H1 (cell line): ENCODE data around the gene BIN2. TPM values are rescaled to one million over a fixed set of nuclear protein-coding genes. Genes with fewer than 3 reads are reported as not detected.

Experiments used
- CTCF ChIA-PET: fragments of 300-600 bp; sonication (Branson Sonifier 250); formaldehyde crosslinking; loops from one replicate; lab custom pipeline; 2021; ENCODE audit not compliant: partially characterized antibody; lab: Charles Lee
- POLR2A ChIA-PET: fragments of 300-600 bp; sonication (Branson Sonifier 250); formaldehyde crosslinking; loops from one replicate; lab custom pipeline; 2021; ENCODE audit warnings: inconsistent platforms; ENCODE audit not compliant: partially characterized antibody; lab: Charles Lee
- DNase-seq, 2 experiments: peaks; one replicate each; pipeline versions ENCODE4 v3.0.0 to v3.0.0-alpha.2; 2010 to 2022; ENCODE audit warnings: low spot score in 2 of 2, low read depth in 1 of 2, mixed read lengths in 1 of 2
- FAIRE-seq: peaks from 2 replicates; lab custom pipeline; 2011; peaks lifted over from hg19 to GRCh38; lab: Jason Lieb, UNC
- H2AFZ ChIP-seq: 2 replicates; pipeline ENCODE4 v1.8.1; 2012; ENCODE audit warnings: low read length, inconsistent platforms
- H2AK5ac ChIP-seq: 2 replicates; pipeline ENCODE4 v1.6.1; 2013; ENCODE audit warnings: low read depth, low read length
- H2BK120ac ChIP-seq: replicated peaks from 2 replicates; pipeline ENCODE3; 2013; ENCODE audit warnings: low read depth, low read length, inconsistent platforms
- H2BK12ac ChIP-seq: 2 replicates; pipeline ENCODE4 v1.6.1; 2013; ENCODE audit warnings: low read depth, low read length
- H2BK15ac ChIP-seq: 2 replicates; pipeline ENCODE4 v1.6.1; 2013; ENCODE audit warnings: low read length
- H2BK20ac ChIP-seq: 2 replicates; pipeline ENCODE4 v1.6.1; 2013; ENCODE audit warnings: low read length
- H2BK5ac ChIP-seq: 2 replicates; pipeline ENCODE4 v1.6.1; 2013; ENCODE audit warnings: low read depth, low read length
- H3K14ac ChIP-seq: 2 replicates; pipeline ENCODE4 v1.6.1; 2013; ENCODE audit warnings: inconsistent platforms; ENCODE audit not compliant: insufficient read length
- H3K18ac ChIP-seq: 2 replicates; pipeline ENCODE4 v1.6.1; 2013; ENCODE audit warnings: low read length; ENCODE audit errors: extremely low read depth
- H3K23ac ChIP-seq: 2 replicates; pipeline ENCODE4 v1.6.1; 2013; ENCODE audit warnings: inconsistent platforms; ENCODE audit not compliant: insufficient read length
- H3K23me2 ChIP-seq: 2 replicates; pipeline ENCODE4 v1.6.1; 2013; ENCODE audit warnings: low read depth, low read length
- H3K27ac ChIP-seq: 2 replicates; pipeline ENCODE4 v1.6.1; 2011; ENCODE audit warnings: low read depth, low read length, inconsistent platforms
- H3K27me3 ChIP-seq, 4 experiments: replicated peaks in 1 of 4; 1 replicate in 1 of 4; 2 replicates in 3 of 4; pipeline versions ENCODE4 v1.6.1 to v1.8.1; 2011 to 2013; ENCODE audit warnings: low read length in 3 of 4, mild to moderate bottlenecking in 3 of 4, inconsistent platforms in 2 of 4, mixed read lengths in 2 of 4, moderate library complexity in 1 of 4; ENCODE audit not compliant: control insufficient read depth in 3 of 4, insufficient read depth in 3 of 4; ENCODE audit errors: extremely low read depth in 1 of 4
- H3K36me3 ChIP-seq, 4 experiments: 2 replicates each; pipeline versions ENCODE4 v1.6.1 to v1.8.1; 2011 to 2013; ENCODE audit warnings: mild to moderate bottlenecking in 4 of 4, low read length in 3 of 4, moderate library complexity in 2 of 4, control low read depth in 1 of 4, inconsistent platforms in 1 of 4; ENCODE audit not compliant: insufficient read depth in 4 of 4, control insufficient read depth in 2 of 4
- H3K4ac ChIP-seq: replicated peaks from 2 replicates; pipeline ENCODE3; 2013; ENCODE audit warnings: low read length, low read depth, mixed read lengths, inconsistent platforms; ENCODE audit not compliant: insufficient read length
- H3K4me1 ChIP-seq, 4 experiments: replicated peaks in 1 of 4; 1 replicate in 1 of 4; 2 replicates in 3 of 4; pipeline versions ENCODE4 v1.6.1 to v1.8.1; 2011 to 2013; ENCODE audit warnings: low read length in 3 of 4, inconsistent platforms in 2 of 4, mixed read lengths in 1 of 4; ENCODE audit not compliant: insufficient read depth in 4 of 4, control insufficient read depth in 3 of 4
- H3K4me2 ChIP-seq, 2 experiments: 2 replicates each; pipeline versions ENCODE4 v1.6.1 to v1.8.1; 2011 to 2013; ENCODE audit warnings: low read depth in 2 of 2, low read length in 2 of 2, control low read depth in 1 of 2, inconsistent platforms in 1 of 2, mild to moderate bottlenecking in 1 of 2; ENCODE audit not compliant: insufficient read depth in 1 of 2
- H3K4me3 ChIP-seq, 4 experiments: fragments of 200-600, 300-600 bp in 1 of 4; sonication (generic), shearing (Covaris generic), sonication (Bioruptor Twin) in 1 of 4; 2 replicates each; pipeline versions ENCODE4 v1.5.1 to v1.8.1; 2011 to 2016; ENCODE audit warnings: low read length in 4 of 4, low read depth in 3 of 4, control low read depth in 2 of 4, inconsistent platforms in 2 of 4, mild to moderate bottlenecking in 2 of 4, mixed read lengths in 1 of 4, moderate library complexity in 1 of 4; ENCODE audit not compliant: insufficient read depth in 2 of 4; ENCODE audit errors: extremely low read depth in 1 of 4
- H3K56ac ChIP-seq: replicated peaks from 2 replicates; pipeline ENCODE3; 2013; ENCODE audit warnings: low read depth, mild to moderate bottlenecking, mixed read lengths, low read length, inconsistent platforms; ENCODE audit not compliant: insufficient read length
- H3K79me1 ChIP-seq: 2 replicates; pipeline ENCODE4 v1.6.1; 2013; ENCODE audit warnings: low read depth, low read length, control low read depth
- H3K79me2 ChIP-seq, 2 experiments: 2 replicates each; pipeline versions ENCODE4 v1.6.1 to v1.8.1; 2012 to 2013; ENCODE audit warnings: low read length in 2 of 2, mild to moderate bottlenecking in 2 of 2, inconsistent platforms in 1 of 2; ENCODE audit not compliant: insufficient read depth in 2 of 2, control insufficient read depth in 1 of 2
- H3K9ac ChIP-seq, 4 experiments: replicated peaks in 1 of 4; 1 replicate in 1 of 4; 2 replicates in 3 of 4; pipeline versions ENCODE4 v1.6.1 to v1.8.1; 2011 to 2013; ENCODE audit warnings: low read depth in 3 of 4, low read length in 3 of 4, control low read depth in 2 of 4, mild to moderate bottlenecking in 2 of 4, moderate library complexity in 2 of 4, inconsistent platforms in 1 of 4; ENCODE audit errors: extremely low read depth in 1 of 4
- H3K9me3 ChIP-seq, 2 experiments: 2 replicates each; pipeline versions ENCODE4 v1.6.1 to v1.8.1; 2012 to 2013; ENCODE audit warnings: mild to moderate bottlenecking in 2 of 2, moderate library complexity in 2 of 2, control low read depth in 1 of 2, inconsistent platforms in 1 of 2, low read depth in 1 of 2, low read length in 1 of 2, mixed read lengths in 1 of 2; ENCODE audit not compliant: insufficient read depth in 2 of 2
- H4K20me1 ChIP-seq, 2 experiments: replicated peaks in 1 of 2; 2 replicates each; pipeline versions ENCODE3 to v1.8.1; 2011 to 2013; ENCODE audit warnings: inconsistent platforms in 2 of 2, low read length in 2 of 2, mild to moderate bottlenecking in 1 of 2; ENCODE audit not compliant: insufficient read depth in 2 of 2, control insufficient read depth in 1 of 2
- H4K5ac ChIP-seq: 2 replicates; pipeline ENCODE4 v1.6.1; 2013; ENCODE audit warnings: low read length, low read depth, mixed read lengths, inconsistent platforms; ENCODE audit not compliant: insufficient read length
- H4K8ac ChIP-seq: 2 replicates; pipeline ENCODE4 v1.8.0; 2013; ENCODE audit warnings: mild to moderate bottlenecking, moderate library complexity, low read length, inconsistent platforms; ENCODE audit not compliant: insufficient read depth; ENCODE audit errors: extremely low read depth
- H4K91ac ChIP-seq: replicated peaks from 2 replicates; pipeline ENCODE3; 2013; ENCODE audit warnings: low read length, mixed read lengths, inconsistent platforms; ENCODE audit not compliant: insufficient read length
- ASH2L ChIP-seq: fragments of 200-600, 300-600 bp; sonication (generic); IDR thresholded peaks from one replicate; pipeline ENCODE4 v1.7.1; 2017; ENCODE audit warnings: low read length
- BACH1 ChIP-seq: IDR thresholded peaks from 2 replicates; pipeline ENCODE4 v1.6.1; 2012; ENCODE audit warnings: low read length, improper control_type of control experiment
- CTBP2 ChIP-seq: IDR thresholded peaks from 2 replicates; pipeline ENCODE4 v1.7.0; 2011; ENCODE audit warnings: borderline replicate concordance, mild to moderate bottlenecking, moderate library complexity, mixed read lengths, low read length; ENCODE audit not compliant: insufficient read depth, insufficient read length
- GABPA ChIP-seq: IDR thresholded peaks from 2 replicates; pipeline ENCODE4 v1.6.1; 2011; ENCODE audit warnings: mild to moderate bottlenecking, low read length, moderate library complexity, borderline replicate concordance; ENCODE audit not compliant: insufficient read depth
- POLR2A ChIP-seq, 2 experiments: IDR thresholded peaks; 1 replicate in 1 of 2; 2 replicates in 1 of 2; pipeline ENCODE4 v1.6.1; 2011; ENCODE audit warnings: low read depth in 2 of 2, low read length in 2 of 2, mild to moderate bottlenecking in 2 of 2; ENCODE audit errors: control extremely low read depth in 1 of 2
- SAP30 ChIP-seq: fragments of 300-600 bp; sonication (generic); IDR thresholded peaks from 2 replicates; pipeline ENCODE4 v1.7.1; 2012; ENCODE audit warnings: low read length, moderate library complexity, mild to moderate bottlenecking, inconsistent platforms; ENCODE audit not compliant: insufficient read depth, insufficient replicate concordance
- TCF12 ChIP-seq: IDR thresholded peaks from 2 replicates; pipeline ENCODE4 v1.6.1; 2011; ENCODE audit warnings: low read depth, mild to moderate bottlenecking, low read length
- WGBS, 2 experiments: shearing (Covaris generic) in 1 of 2; methylation state at CpG; one replicate each; pipeline versions ENCODE4 v1.1.6 to v1.1.7; 2013 to 2015; ENCODE audit warnings: low lambda C conversion rate in 2 of 2, mixed read lengths in 2 of 2, inconsistent platforms in 1 of 2, low coverage in 1 of 2, missing lambda C conversion rate in 1 of 2; ENCODE audit not compliant: insufficient replicate concordance in 2 of 2, insufficient coverage in 1 of 2, insufficient read length in 1 of 2; ENCODE audit errors: extremely low coverage in 1 of 2, missing lambda C conversion rate in 1 of 2; 5-methylcytosine and 5-hydroxymethylcytosine counted together
- polyA plus RNA-seq, 7 experiments: library from polyadenylated mRNA; depleted of rRNA in 3 of 7; stranded (reverse) in 5 of 7; unstranded in 2 of 7; fragments of >200 nt in 5 of 7; fragments of 200-250 nt in 2 of 7; gene quantifications; 1 replicate in 5 of 7; 2 replicates in 1 of 7; 4 replicates in 1 of 7; pipeline versions ENCODE4 v1.2.1 to v1.2.3, GENCODE V29; 2011 to 2013; ENCODE audit warnings: missing spikeins in 2 of 7, mixed read lengths in 2 of 7
- total RNA-seq: library from RNA; stranded (reverse); fragmentation: NEBNext Ultra II Directional; extraction: Animal tissue kit (Norgen Biotek cat#: 25700); gene quantifications from 2 replicates; pipeline ENCODE4 v1.2.1, GENCODE V29; 2021
- TF ChIP-seq, protein P1 (sequence below): IDR thresholded peaks from 2 replicates; pipeline ENCODE4 v1.6.1; 2011; ENCODE audit warnings: low read length, improper control_type of control experiment
- TF ChIP-seq, protein P2 (sequence below): IDR thresholded peaks from 2 replicates; pipeline ENCODE4 v1.6.1; 2012; ENCODE audit warnings: inconsistent platforms

The BIN2 gene
- total and polyA plus RNA-seq, 2 of the 8 experiments (the other 6 are each of a cell fraction or from before 2014, with no cell fraction given), result not detected

GRCh38 chr12:51358496-51358895 lies 34.5 kb upstream of the BIN2 start:
- H2BK5ac ChIP-seq, result no peak overlapping the region
- no peaks in the 10 kb centered on the region for H4K20me1 ChIP-seq
- no peak overlapping the region for H2BK12ac ChIP-seq
- H2BK15ac ChIP-seq, result no peak overlapping the region
- H3K27ac ChIP-seq, result no peak overlapping the region
- POLR2A ChIA-PET, result interaction anchor here (1.0 kb wide), 1 partner anchor 13 kb away, joined by 5 read pairs; no protein-coding TSS in a partner anchor
- peaks cover 0 to 12% (median 3%) of the 10 kb centered on the region in 4 experiments; a peak in 3 of 8 replicates for H3K36me3 ChIP-seq
- no peaks in the 10 kb centered on the region; a peak in 1 of 7 replicates for H3K4me1 ChIP-seq
- no peak overlapping the region for H3K14ac ChIP-seq
- H3K79me2 ChIP-seq, result no peaks in the 10 kb centered on the region
- H4K91ac ChIP-seq, result no peak overlapping the region
- DNase-seq (no peak), FAIRE-seq (no peak)
- no peaks in the 10 kb centered on the region for H3K27me3 ChIP-seq
- no peak overlapping the region for H2BK20ac ChIP-seq
- no peak overlapping the region for H2BK120ac ChIP-seq
- H4K8ac ChIP-seq, result no peak overlapping the region
- CTCF ChIA-PET, result interaction anchor here (1.8 kb wide), 1 partner anchor 17 kb away, joined by 16 read pairs; no protein-coding TSS in a partner anchor
- H3K79me1 ChIP-seq, result no peaks in the 10 kb centered on the region
- no peak overlapping the region for H3K23ac ChIP-seq
- no peak overlapping the region for H3K18ac ChIP-seq
- no peak overlapping the region for H3K56ac ChIP-seq
- H2AFZ ChIP-seq, result no peak overlapping the region
- no peak overlapping the region for H4K5ac ChIP-seq
- H3K4me3 ChIP-seq, result no peak overlapping the region
- H3K9ac ChIP-seq, result no peak overlapping the region
- H3K4me2 ChIP-seq, result no peak overlapping the region
- no peak for TF ChIP-seq TCF12
- TF ChIP-seq CTBP2, result no peak
- TF ChIP-seq, protein P1, sequence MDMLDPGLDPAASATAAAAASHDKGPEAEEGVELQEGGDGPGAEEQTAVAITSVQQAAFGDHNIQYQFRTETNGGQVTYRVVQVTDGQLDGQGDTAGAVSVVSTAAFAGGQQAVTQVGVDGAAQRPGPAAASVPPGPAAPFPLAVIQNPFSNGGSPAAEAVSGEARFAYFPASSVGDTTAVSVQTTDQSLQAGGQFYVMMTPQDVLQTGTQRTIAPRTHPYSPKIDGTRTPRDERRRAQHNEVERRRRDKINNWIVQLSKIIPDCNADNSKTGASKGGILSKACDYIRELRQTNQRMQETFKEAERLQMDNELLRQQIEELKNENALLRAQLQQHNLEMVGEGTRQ, result no peak
- no peak for TF ChIP-seq ASH2L
- no peak for TF ChIP-seq POLR2A (IDR thresholded peaks at IDR 0.05; ENCODE audit: control extremely low read depth in 1 of 2, low read depth in 2 of 2, low read length in 2 of 2)
- TF ChIP-seq SAP30, result no peak
- TF ChIP-seq GABPA, result no peak
- TF ChIP-seq, protein P2, sequence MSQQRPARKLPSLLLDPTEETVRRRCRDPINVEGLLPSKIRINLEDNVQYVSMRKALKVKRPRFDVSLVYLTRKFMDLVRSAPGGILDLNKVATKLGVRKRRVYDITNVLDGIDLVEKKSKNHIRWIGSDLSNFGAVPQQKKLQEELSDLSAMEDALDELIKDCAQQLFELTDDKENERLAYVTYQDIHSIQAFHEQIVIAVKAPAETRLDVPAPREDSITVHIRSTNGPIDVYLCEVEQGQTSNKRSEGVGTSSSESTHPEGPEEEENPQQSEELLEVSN, result no peak
- no peak for TF ChIP-seq BACH1
- no peak overlapping the region for H2AK5ac ChIP-seq
- H3K4ac ChIP-seq, result no peak overlapping the region
- no peaks in the 10 kb centered on the region for H3K9me3 ChIP-seq
- 86% methylated on average over 8 of the region's 8 CpGs; no CpG with 5 or more reads in 1 of the 2 experiments for WGBS, 2 experiments
- H3K23me2 ChIP-seq, result no peaks in the 10 kb centered on the region
